ENCODE data around the gene CPSF7.
A peak's percentile ranks its signal among the peaks of the same experiment; 100 is the strongest.
"Not testable (repeated sequence)": the region's sequence is repeated elsewhere in the genome, so short reads cannot be mapped to it uniquely, and the experiment has no call there.

CPSF7 gene

GRCh38 chr11:61437496-61437895, 7.7 kb upstream of the CPSF7 start:
- no peak for DNase-seq (ENCODE audit: low read depth)

- not testable (repeated sequence) for DNase-seq (ENCODE audit: low read depth)
Measured at GRCh38 chr11:61430839-61431238, 1.1 kb upstream of the CPSF7 start.

GRCh38 chr11:61429346-61429690, 457 bp downstream of the CPSF7 start:
- DNase-seq (ENCODE audit: low read depth): peak; percentile 50

- DNase-seq (ENCODE audit: low read depth): no peak
Measured at GRCh38 chr11:61425367-61426131, 4.2 kb downstream of the CPSF7 start.

- no peak for DNase-seq (ENCODE audit: low read depth)
Measured at GRCh38 chr11:61422226-61422625, 7.5 kb downstream of the CPSF7 start.

DNA sequence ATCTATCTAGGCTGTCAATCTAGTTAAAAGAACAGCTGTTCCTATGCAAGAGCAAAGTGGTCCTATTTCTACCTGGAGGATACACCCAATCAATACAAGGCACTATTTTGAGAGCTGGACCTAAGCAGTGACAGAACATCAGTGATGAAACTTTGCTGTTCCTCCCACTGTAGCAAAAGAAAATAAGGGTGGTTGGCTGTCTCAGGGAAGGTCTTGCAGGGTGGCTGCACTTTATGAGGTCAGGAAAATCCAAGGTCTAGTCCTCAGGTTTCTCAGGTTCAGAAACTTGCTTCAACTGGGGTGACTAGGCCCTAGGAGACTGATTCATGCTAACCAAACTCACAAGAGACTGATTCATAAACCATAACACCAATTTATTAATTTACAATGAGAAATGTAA, 11.6 kb downstream of the CPSF7 start:
- no peak for DNase-seq (ENCODE audit: low read depth)

- no peak for DNase-seq (ENCODE audit: low read depth)
Measured at GRCh38 chr11:61417670-61418069, 12.1 kb downstream of the CPSF7 start.

DNA sequence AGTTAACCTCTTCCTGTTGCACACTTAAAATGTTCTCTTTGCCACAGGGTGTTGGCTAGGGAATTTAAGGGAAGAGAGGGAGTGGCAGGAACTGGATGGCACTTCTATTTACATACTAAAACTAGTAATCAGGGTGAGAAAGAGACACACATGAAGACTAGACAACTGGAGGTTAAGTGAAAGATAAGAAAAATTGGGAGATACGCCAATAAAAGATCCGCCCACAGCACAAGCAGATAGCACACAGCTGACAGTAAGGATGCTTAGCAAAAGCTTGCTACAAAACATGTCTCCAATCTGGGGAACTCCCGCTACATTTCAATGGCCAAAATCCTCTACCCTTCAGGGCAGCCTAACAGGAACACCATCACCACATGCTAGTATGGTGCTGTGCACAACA, 12.8 kb downstream of the CPSF7 start:
- no peak for DNase-seq (ENCODE audit: low read depth)

GRCh38 chr11:61415381-61415780, 14.4 kb downstream of the CPSF7 start:
- no peak for DNase-seq (ENCODE audit: low read depth)

DNA sequence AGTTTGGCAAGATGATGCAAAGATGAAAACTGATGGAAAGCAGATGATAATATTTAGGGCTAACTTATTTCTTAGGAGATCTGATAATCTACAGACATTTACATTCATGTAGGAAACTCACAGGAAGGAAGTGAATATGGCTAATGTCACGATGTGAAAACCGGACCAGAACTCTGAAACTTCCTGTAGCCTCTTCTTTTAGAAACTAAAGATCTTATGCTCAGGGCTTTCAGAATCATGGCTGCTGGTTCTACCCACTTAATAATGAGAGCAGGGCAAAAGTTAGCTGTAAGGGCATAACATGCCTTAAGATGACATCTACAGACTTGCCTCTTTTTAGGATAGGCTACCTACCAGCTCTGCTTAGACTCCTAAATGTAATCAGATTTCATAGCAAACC, 15.2 kb downstream of the CPSF7 start:
- DNase-seq (ENCODE audit: low read depth): no peak

DNA sequence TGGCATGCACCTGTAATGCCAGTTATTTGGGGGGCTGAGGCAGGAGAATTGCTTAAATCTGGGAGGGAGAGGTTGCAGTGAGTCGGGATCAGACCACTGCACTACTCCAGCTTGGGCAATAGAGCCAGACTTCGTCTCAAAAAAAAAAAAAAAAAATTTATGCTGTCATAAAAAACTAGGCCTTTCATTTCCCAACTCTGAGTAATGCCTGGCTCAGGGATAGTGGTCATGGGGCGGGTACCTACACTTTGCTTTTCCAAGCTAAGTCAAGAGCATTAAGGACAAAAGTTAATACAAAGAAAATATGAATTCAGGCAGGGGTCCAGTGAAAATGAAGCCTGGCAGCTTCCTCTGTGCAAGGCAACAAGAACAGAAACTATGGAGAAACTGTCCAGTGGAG, 16.3 kb downstream of the CPSF7 start:
- DNase-seq (ENCODE audit: low read depth): no peak

DNA sequence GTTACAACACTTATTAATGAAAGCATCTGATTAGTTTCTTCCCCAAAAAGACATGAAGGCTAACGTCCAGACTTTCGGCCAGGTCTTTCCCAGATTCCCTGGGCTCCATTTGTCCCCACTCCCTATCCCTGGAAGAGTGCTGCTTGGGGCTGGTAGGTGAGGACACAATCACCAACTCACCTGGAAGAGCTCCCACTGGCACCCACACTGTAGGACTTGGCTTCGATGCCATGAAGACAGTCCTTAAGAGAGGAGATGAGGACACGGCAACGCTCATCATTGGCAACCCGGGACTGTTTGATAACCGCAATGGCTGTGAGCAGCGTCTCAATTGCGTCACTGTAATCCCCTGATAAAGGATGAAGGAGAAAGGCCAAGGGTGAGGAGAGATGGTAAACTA, 18.2 kb downstream of the CPSF7 start:
- DNase-seq (ENCODE audit: low read depth): no peak

- DNase-seq (ENCODE audit: low read depth): no peak
Measured at GRCh38 chr11:61406991-61407728, 22.6 kb downstream of the CPSF7 start.

DNA sequence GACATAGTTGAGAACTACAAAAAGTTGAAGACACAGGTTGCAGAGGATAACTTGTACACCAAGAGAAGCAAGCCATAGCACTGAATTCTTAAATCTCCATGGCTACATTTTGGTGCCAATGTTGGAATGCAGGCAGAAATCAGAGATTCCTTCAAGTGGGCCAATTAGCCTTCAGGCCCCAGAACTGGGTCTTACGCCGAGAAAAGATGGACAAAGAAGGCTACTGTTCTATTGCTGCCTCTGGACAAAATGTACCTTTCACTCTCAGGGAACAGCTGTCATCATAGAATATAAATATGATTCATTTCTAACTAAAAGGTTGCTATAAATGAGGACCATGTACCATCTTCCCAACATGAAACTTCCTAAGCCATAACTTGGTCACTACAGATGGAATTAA, 23.7 kb downstream of the CPSF7 start:
- DNase-seq (ENCODE audit: low read depth): no peak

DNA sequence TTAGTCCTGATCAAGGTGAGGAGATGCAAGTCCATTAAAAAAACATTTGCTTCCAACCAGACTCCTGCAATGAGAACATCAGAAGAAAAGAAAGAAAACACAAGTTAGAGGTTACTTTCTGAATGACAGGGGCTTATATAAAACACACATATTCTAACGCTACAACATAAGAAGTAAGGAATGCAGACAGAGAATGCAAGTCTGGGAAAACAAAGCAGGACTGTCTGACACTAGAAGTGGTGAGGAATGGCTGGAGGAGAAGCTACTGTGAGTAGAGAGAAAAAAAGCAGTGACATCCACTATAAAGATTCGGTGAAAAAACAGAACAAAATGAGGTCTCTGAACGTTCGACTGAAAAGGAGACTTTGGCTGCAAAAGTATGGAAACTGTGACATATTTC, 25.1 kb downstream of the CPSF7 start:
- no peak for DNase-seq (ENCODE audit: low read depth)

GRCh38 chr11:61404103-61404502, 25.7 kb downstream of the CPSF7 start:
- DNase-seq (ENCODE audit: low read depth): no peak

- no peak for DNase-seq (ENCODE audit: low read depth)
Measured at GRCh38 chr11:61403658-61404057, 26.1 kb downstream of the CPSF7 start.

DNA sequence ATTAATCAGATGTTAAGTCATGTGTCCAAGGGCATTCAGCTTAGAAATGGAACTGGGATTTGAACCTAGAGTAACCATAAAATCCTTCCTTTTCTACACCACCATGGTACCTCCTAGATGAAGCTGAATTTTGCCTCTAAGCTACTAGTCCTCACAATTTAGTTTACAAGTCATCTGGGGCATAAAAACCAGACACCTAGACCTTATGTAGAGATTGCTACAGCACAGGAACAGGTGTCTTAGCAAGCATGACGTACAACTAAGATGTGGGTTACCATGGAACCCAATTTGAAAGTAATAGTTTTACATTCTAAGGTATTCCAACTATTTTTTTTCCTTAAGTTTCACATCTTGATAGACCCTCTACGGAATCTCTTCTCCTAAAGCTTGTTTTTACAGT, 28.2 kb downstream of the CPSF7 start:
- DNase-seq (ENCODE audit: low read depth): no peak

DNA sequence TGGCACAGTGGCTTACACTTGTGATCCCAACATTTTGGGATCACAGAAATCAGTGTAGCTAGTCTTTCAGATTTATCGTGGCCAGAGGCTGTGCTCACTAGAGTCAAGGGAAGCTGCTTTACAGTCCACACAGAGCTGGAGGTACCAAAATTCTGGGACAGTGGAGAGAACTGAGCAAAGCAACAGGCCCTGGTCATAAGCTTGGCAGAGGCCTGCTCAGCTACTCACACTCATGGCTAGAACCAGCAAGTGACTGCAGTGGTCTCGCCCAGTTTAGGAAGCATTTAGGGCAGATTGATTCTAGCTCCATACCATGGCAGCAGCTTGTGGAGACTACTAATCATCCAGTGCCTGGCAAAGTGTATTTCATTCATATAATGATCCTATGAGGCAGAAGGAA, 28.6 kb downstream of the CPSF7 start:
- DNase-seq (ENCODE audit: low read depth): no peak

- no peak for DNase-seq (ENCODE audit: low read depth)
Measured at GRCh38 chr11:61392981-61393595, 36.7 kb downstream of the CPSF7 start.

DNA sequence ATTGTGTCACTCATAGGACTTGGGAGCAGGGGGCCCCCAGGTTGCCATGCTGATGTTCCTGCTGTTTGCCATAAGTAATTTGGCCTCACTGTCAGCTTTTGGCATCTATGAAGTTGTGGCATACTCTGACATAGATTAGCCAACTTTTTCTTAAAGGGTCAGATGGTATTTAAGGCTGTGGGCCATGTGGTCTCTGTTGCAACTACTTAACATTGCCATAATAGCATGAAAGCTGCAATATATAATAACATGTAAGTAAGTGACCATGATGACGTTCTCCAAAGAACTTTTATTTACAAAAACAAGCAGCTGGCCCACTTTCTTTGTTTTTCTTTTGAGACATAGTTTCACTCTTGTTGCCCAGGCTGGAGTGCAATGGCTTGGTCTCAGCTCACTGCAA, 39.6 kb downstream of the CPSF7 start:
- DNase-seq (ENCODE audit: low read depth): no peak

DNA sequence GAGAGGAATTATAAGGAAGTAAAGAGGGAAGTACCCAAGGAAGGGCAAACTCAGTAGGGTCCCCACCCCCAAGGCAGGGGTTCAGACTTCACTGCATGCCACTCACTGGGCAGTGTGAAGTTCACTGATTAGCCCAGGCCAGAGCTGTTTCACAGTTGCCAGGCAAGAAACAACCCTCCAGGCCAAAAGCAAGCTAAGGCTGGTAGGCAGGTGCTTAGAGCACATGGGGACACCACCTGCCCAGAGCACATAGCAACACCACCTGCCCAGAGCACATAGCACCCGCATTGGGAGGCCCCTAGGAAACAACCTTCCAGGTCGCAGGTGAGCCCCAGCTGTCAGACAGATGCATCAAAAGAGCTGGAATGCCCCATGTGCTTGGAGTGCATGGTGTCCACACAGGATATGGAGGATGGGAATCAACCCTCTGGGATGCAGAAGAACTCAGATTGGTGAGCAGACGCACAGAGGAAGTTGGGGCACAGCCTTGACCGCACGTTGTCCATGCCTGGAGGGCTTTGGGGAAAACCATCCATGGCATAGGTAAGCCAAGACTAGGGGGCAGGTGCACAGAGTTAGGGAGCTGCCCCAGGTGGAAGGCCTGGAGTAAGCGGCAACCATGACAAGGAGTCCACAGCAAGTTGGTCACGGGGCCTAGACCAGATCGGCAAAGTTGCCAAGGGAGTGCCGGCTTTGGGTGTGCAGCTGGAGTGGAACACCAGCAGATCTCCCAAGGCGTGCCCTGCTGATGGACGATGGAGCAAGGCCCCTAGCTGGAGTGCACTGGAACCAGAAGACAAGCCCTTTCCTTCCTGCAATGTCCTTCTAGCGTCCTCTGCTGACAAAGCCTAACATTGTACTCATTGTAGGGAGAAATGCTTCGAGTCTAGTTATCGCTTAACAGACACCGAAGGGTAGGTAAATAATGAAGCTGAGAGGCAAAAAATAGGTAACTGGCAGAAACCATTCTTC, 45.2 kb downstream of the CPSF7 start:
- no peak for DNase-seq (ENCODE audit: low read depth)

Measured in CMK (cell line).